Neural progenitor cell (in vitro differentiated cells): ENCODE measurements around the gene LRBA. TPM values are rescaled to one million over a fixed set of nuclear protein-coding genes. Genes with fewer than 3 reads are reported as not detected.

Experiments
- DNase-seq: peaks from one replicate; pipeline ENCODE4 v3.0.0-alpha.2; 2016; ENCODE audit warnings: low spot score
- H2AFZ ChIP-seq: fragments of 200-600 bp; sonication (generic); replicated peaks from 2 replicates; pipeline ENCODE4 v1.6.1; 2016; ENCODE audit warnings: antibody characterized with exemption
- H3F3A ChIP-seq: fragments of 200-600 bp; sonication (generic); 2 replicates; pipeline ENCODE4 v1.6.1; 2016; ENCODE audit warnings: antibody characterized with exemption, low read depth
- H3K27ac ChIP-seq: fragments of 200-600 bp; sonication (generic); 2 replicates; pipeline ENCODE4 v1.5.1; 2016; ENCODE audit warnings: mild to moderate bottlenecking
- H3K27me3 ChIP-seq: fragments of 200-600 bp; sonication (generic); 2 replicates; pipeline ENCODE4 v1.6.1; 2016; ENCODE audit warnings: mild to moderate bottlenecking, moderate library complexity
- H3K36me3 ChIP-seq: fragments of 200-600 bp; sonication (generic); 2 replicates; pipeline ENCODE4 v1.5.1; 2016
- H3K4me1 ChIP-seq: fragments of 200-600 bp; sonication (generic); 2 replicates; pipeline ENCODE4 v1.6.1; 2016; ENCODE audit warnings: mixed run types
- H3K4me2 ChIP-seq: fragments of 200-600 bp; sonication (generic); 2 replicates; pipeline ENCODE4 v1.6.1; 2016
- H3K4me3 ChIP-seq: fragments of 200-600 bp; sonication (generic); 2 replicates; pipeline ENCODE4 v1.5.1; 2016
- H3K79me2 ChIP-seq: fragments of 200-600 bp; sonication (generic); 2 replicates; pipeline ENCODE4 v1.6.1; 2016; ENCODE audit warnings: low read depth
- H3K9ac ChIP-seq: fragments of 200-600 bp; sonication (generic); 2 replicates; pipeline ENCODE4 v1.6.1; 2016
- H3K9me3 ChIP-seq: fragments of 200-600 bp; sonication (generic); 2 replicates; pipeline ENCODE4 v1.5.1; 2016; ENCODE audit warnings: low read depth
- H4K20me1 ChIP-seq: fragments of 200-600 bp; sonication (generic); 2 replicates; pipeline ENCODE4 v1.6.1; 2016; ENCODE audit warnings: low read depth
- H3K27ac Mint-ChIP-seq: 3 replicates; pipeline ENCODE4 v1.8.0; 2021; ENCODE audit warnings: mixed read lengths
- H3K27me3 Mint-ChIP-seq: 2 replicates; pipeline ENCODE4 v1.8.0; 2022; ENCODE audit warnings: low read depth, mild to moderate bottlenecking, inconsistent platforms, moderate library complexity, mixed read lengths; ENCODE audit not compliant: insufficient read depth
- H3K36me3 Mint-ChIP-seq: 3 replicates; pipeline ENCODE4 v1.8.0; 2021; ENCODE audit warnings: mixed read lengths
- H3K4me1 Mint-ChIP-seq: 3 replicates; pipeline ENCODE4 v1.8.0; 2021; ENCODE audit warnings: mixed read lengths
- H3K4me3 Mint-ChIP-seq: 3 replicates; pipeline ENCODE4 v1.8.0; 2021; ENCODE audit warnings: mild to moderate bottlenecking, moderate library complexity, mixed read lengths
- H3K9me3 Mint-ChIP-seq: 3 replicates; pipeline ENCODE4 v1.8.0; 2020; ENCODE audit warnings: mixed read lengths
- CTCF ChIP-seq: fragments of 200-600 bp; sonication (generic); IDR thresholded peaks from 2 replicates; pipeline ENCODE4 v1.5.1; 2017; ENCODE audit warnings: antibody characterized with exemption, mild to moderate bottlenecking
- EZH2 ChIP-seq: fragments of 200-600 bp; sonication (generic); IDR thresholded peaks from 2 replicates; pipeline ENCODE4 v1.6.1; 2017; ENCODE audit warnings: antibody characterized with exemption, mild to moderate bottlenecking, moderate library complexity
- EZH2phosphoT487 ChIP-seq: fragments of 200-600 bp; sonication (generic); IDR thresholded peaks from 2 replicates; pipeline ENCODE4 v1.6.1; 2017; ENCODE audit warnings: antibody characterized with exemption
- total RNA-seq: library from RNA; depleted of rRNA; stranded (reverse); fragments of >200 nt; gene quantifications from 2 replicates; pipeline ENCODE4 v1.2.3, GENCODE V29; 2015; ENCODE audit warnings: low replicate concordance

The LRBA gene
- total RNA-seq, 1 donor from 2014 or later, result 111 TPM

DNA sequence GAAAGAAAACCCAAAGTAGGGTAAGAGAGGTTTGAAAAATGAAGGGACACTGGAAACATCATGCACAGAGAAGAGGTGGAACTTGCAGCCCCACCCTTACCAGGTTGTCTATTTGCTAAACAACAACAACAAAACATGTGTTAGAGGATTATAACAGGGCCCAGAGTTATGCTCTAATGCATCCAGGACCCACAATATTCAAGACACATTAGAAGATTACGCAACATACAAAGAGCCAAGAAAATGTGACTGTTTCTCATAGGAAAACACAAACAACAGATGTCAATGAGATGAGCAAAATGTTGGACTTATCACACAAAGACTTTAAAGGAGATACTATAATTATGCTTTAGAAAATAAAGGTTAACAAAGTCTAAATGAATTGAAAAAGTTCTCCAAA lies 128.5 kb downstream of the LRBA start:
- no peak overlapping the region for H3K27ac ChIP-seq
- no peaks in the 10 kb centered on the region for H4K20me1 ChIP-seq
- no peaks in the 10 kb centered on the region for H3K9me3 ChIP-seq
- H2AFZ ChIP-seq, result no peak overlapping the region
- Mint-ChIP-seq H3K27ac (no peak overlapping the region), H3K27me3 (no peaks in the 10 kb centered on the region), H3K4me1 (no peaks in the 10 kb centered on the region), H3K9me3 (no peaks in the 10 kb centered on the region), H3K4me3 (no peak overlapping the region), H3K36me3 (no peaks in the 10 kb centered on the region)
- H3K9ac ChIP-seq, result no peak overlapping the region
- no peaks in the 10 kb centered on the region for H3K4me1 ChIP-seq
- DNase-seq, result no peak
- no peak overlapping the region for H3K4me3 ChIP-seq
- H3K27me3 ChIP-seq, result no peaks in the 10 kb centered on the region
- H3K4me2 ChIP-seq, result no peak overlapping the region
- H3K36me3 ChIP-seq, result no peaks in the 10 kb centered on the region
- TF ChIP-seq EZH2phosphoT487 (no peak), EZH2 (no peak), CTCF (no peak)
- H3F3A ChIP-seq, result peaks cover 5% of the 10 kb centered on the region
- no peaks in the 10 kb centered on the region for H3K79me2 ChIP-seq

GRCh38 chr4:150884625-150885024 lies 130.5 kb downstream of the LRBA start:
- H3K27ac ChIP-seq, result no peak overlapping the region
- no peaks in the 10 kb centered on the region for H3K27me3 ChIP-seq
- H2AFZ ChIP-seq, result no peak overlapping the region
- H3K4me2 ChIP-seq, result no peak overlapping the region
- H3K4me1 ChIP-seq, result no peaks in the 10 kb centered on the region
- peaks cover 6% of the 10 kb centered on the region for H3K79me2 ChIP-seq
- DNase-seq, result no peak
- no peak overlapping the region for H3K9ac ChIP-seq
- TF ChIP-seq CTCF (no peak), EZH2 (no peak), EZH2phosphoT487 (no peak)
- H3K4me3 ChIP-seq, result no peak overlapping the region
- Mint-ChIP-seq H3K27ac (no peak overlapping the region), H3K27me3 (no peaks in the 10 kb centered on the region), H3K4me1 (no peaks in the 10 kb centered on the region), H3K36me3 (peaks cover 6% of the 10 kb centered on the region), H3K4me3 (no peak overlapping the region), H3K9me3 (peaks cover 1% of the 10 kb centered on the region)
- H3F3A ChIP-seq, result peaks cover 5% of the 10 kb centered on the region
- no peaks in the 10 kb centered on the region for H4K20me1 ChIP-seq
- peaks cover 4% of the 10 kb centered on the region for H3K36me3 ChIP-seq
- no peaks in the 10 kb centered on the region for H3K9me3 ChIP-seq

- TF ChIP-seq EZH2, result no peak
- no peak for TF ChIP-seq CTCF
- TF ChIP-seq EZH2phosphoT487, result no peak
- Histone ChIP-seq H3F3A (no peaks in the 10 kb centered on the region), H3K27me3 (no peaks in the 10 kb centered on the region), H3K36me3 (peaks cover 4% of the 10 kb centered on the region), H3K9ac (no peak overlapping the region), H4K20me1 (no peaks in the 10 kb centered on the region), H3K4me1 (no peaks in the 10 kb centered on the region), H3K79me2 (peaks cover 12% of the 10 kb centered on the region), H3K4me2 (no peak overlapping the region), H3K4me3 (no peak overlapping the region), H3K9me3 (no peaks in the 10 kb centered on the region), H2AFZ (no peak overlapping the region), H3K27ac (no peak overlapping the region)
- H3K27me3 Mint-ChIP-seq, result no peaks in the 10 kb centered on the region
- H3K4me1 Mint-ChIP-seq, result no peaks in the 10 kb centered on the region
- no peak overlapping the region for H3K4me3 Mint-ChIP-seq
- no peak overlapping the region for H3K27ac Mint-ChIP-seq
- peaks cover 25% of the 10 kb centered on the region for H3K9me3 Mint-ChIP-seq
- DNase-seq, result no peak
- H3K36me3 Mint-ChIP-seq, result peaks cover 24% of the 10 kb centered on the region
These were observed 139.7 kb downstream of the LRBA start for GRCh38 chr4:150875367-150875766.
